Nephron (organoid): ENCODE data around the gene AIF1L.
A peak's percentile ranks its signal among the peaks of the same experiment; 100 is the strongest.

Experiments
- H3K27ac Mint-ChIP-seq, 3 experiments: 2 replicates each; pipeline ENCODE4 v1.8.0; 2020; ENCODE audit warnings: mixed read lengths in 3 of 3, mild to moderate bottlenecking in 2 of 3, moderate library complexity in 1 of 3
- H3K27me3 Mint-ChIP-seq: 2 replicates; pipeline ENCODE4 v1.8.0; 2021; ENCODE audit warnings: low read depth, mild to moderate bottlenecking, moderate library complexity, mixed read lengths
- H3K36me3 Mint-ChIP-seq: 2 replicates; pipeline ENCODE4 v1.8.0; 2020; ENCODE audit warnings: low read depth, mixed read lengths
- H3K4me1 Mint-ChIP-seq: 2 replicates; pipeline ENCODE4 v1.8.0; 2020; ENCODE audit warnings: mixed read lengths
- H3K4me3 Mint-ChIP-seq, 3 experiments: 2 replicates each; pipeline ENCODE4 v1.8.0; 2020; ENCODE audit warnings: mild to moderate bottlenecking in 3 of 3, mixed read lengths in 3 of 3, moderate library complexity in 2 of 3
- H3K9me3 Mint-ChIP-seq: 2 replicates; pipeline ENCODE4 v1.8.0; 2020; ENCODE audit warnings: mixed read lengths
- CTCF ChIP-seq, 3 experiments: fragments of 200-600 bp; sonication (generic); IDR thresholded peaks; one replicate each; pipeline ENCODE4 v1.5.0; 2021; ENCODE audit warnings: antibody characterized with exemption in 3 of 3; ENCODE audit not compliant: unreplicated experiment in 3 of 3

AIF1L gene

GRCh38 chr9:131117762-131118145 lies 21.4 kb downstream of the AIF1L start:
- Mint-ChIP-seq H3K9me3 (no peaks in the 10 kb centered on the region), H3K4me3 (no peak overlapping the region), H3K36me3 (peaks cover 32% of the 10 kb centered on the region), H3K4me1 (no peaks in the 10 kb centered on the region), H3K27me3 (no peaks in the 10 kb centered on the region), H3K27ac (no peak overlapping the region)
- no peak for TF ChIP-seq CTCF (IDR thresholded peaks at IDR 0.05; ENCODE audit: unreplicated experiment in 3 of 3)

- H3K27ac Mint-ChIP-seq, result no peak overlapping the region
- H3K9me3 Mint-ChIP-seq, result no peaks in the 10 kb centered on the region
- peaks cover 28% of the 10 kb centered on the region for H3K36me3 Mint-ChIP-seq
- TF ChIP-seq CTCF (IDR thresholded peaks at IDR 0.05; ENCODE audit: unreplicated experiment in 3 of 3), result no peak
- no peaks in the 10 kb centered on the region for H3K27me3 Mint-ChIP-seq
- no peak overlapping the region for H3K4me3 Mint-ChIP-seq
- no peaks in the 10 kb centered on the region for H3K4me1 Mint-ChIP-seq
These were observed 23.3 kb downstream of the AIF1L start for GRCh38 chr9:131119600-131119999.

- TF ChIP-seq CTCF (IDR thresholded peaks at IDR 0.05; ENCODE audit: unreplicated experiment in 3 of 3), result no peak
- Mint-ChIP-seq H3K4me1 (peaks cover 9% of the 10 kb centered on the region), H3K4me3 (no peak overlapping the region), H3K27me3 (no peaks in the 10 kb centered on the region), H3K27ac (peak overlapping the region in 2 of 3 experiments; percentile 91 to 97), H3K9me3 (no peaks in the 10 kb centered on the region), H3K36me3 (peaks cover 28% of the 10 kb centered on the region)
These were observed 24.4 kb downstream of the AIF1L start for GRCh38 chr9:131120620-131121228.

GRCh38 chr9:131121346-131121745 lies 25.0 kb downstream of the AIF1L start:
- H3K9me3 Mint-ChIP-seq, result no peaks in the 10 kb centered on the region
- H3K4me1 Mint-ChIP-seq, result peaks cover 15% of the 10 kb centered on the region

GRCh38 chr9:131122158-131122557 lies 25.8 kb downstream of the AIF1L start:
- no peaks in the 10 kb centered on the region for H3K27me3 Mint-ChIP-seq
- H3K9me3 Mint-ChIP-seq, result no peaks in the 10 kb centered on the region
- peaks cover 30% of the 10 kb centered on the region for H3K36me3 Mint-ChIP-seq
- H3K27ac Mint-ChIP-seq, result peak overlapping the region; percentile 79 to 97 (median 91)
- H3K4me3 Mint-ChIP-seq, result peak overlapping the region; percentile 6 to 63 (median 19)
- no peak for TF ChIP-seq CTCF (IDR thresholded peaks at IDR 0.05; ENCODE audit: unreplicated experiment in 3 of 3)
- peaks cover 16% of the 10 kb centered on the region for H3K4me1 Mint-ChIP-seq

More at GRCh38 chr9:131121346-131121745, 25.0 kb downstream of the AIF1L start:
- Mint-ChIP-seq H3K27me3 (no peaks in the 10 kb centered on the region), H3K36me3 (peaks cover 30% of the 10 kb centered on the region), H3K4me3 (peak overlapping the region in 2 of 3 experiments; percentile 2 to 19), H3K27ac (peak overlapping the region; percentile 79 to 97 (median 91))
- TF ChIP-seq CTCF (IDR thresholded peaks at IDR 0.05; ENCODE audit: unreplicated experiment in 3 of 3), result no peak

GRCh38 chr9:131125038-131125287 lies 28.6 kb downstream of the AIF1L start:
- Mint-ChIP-seq H3K4me3 (peak overlapping the region; percentile 99 to 100 (median 100)), H3K27me3 (no peaks in the 10 kb centered on the region), H3K27ac (peak overlapping the region; percentile 95 to 98 (median 96)), H3K4me1 (peaks cover 16% of the 10 kb centered on the region), H3K36me3 (peaks cover 40% of the 10 kb centered on the region), H3K9me3 (no peaks in the 10 kb centered on the region)
- no peak for TF ChIP-seq CTCF (IDR thresholded peaks at IDR 0.05; ENCODE audit: unreplicated experiment in 3 of 3)
